GM18951 (cell line): Measurements from ENCODE around the gene GYG2.
"Not testable (repeated sequence)": the region's sequence is repeated elsewhere in the genome, so short reads cannot be mapped to it uniquely, and the experiment has no call there.

ENCODE experiments used
- POLR2A ChIP-seq: IDR thresholded peaks from 4 replicates; pipeline ENCODE4 v1.6.1; 2011; ENCODE audit warnings: mild to moderate bottlenecking; ENCODE audit not compliant: insufficient read length, insufficient read depth; ENCODE audit errors: extremely low read depth
- in situ Hi-C: fragments of 300-500 bp; cut with MboI; formaldehyde crosslinking; loops from one replicate; pipeline ENCODE4 v1.12.0; 2022; ENCODE audit warnings: low sequenced_read_pairs, mixed read lengths, inconsistent platforms; ENCODE audit not compliant: unreplicated experiment

Gene GYG2

DNA sequence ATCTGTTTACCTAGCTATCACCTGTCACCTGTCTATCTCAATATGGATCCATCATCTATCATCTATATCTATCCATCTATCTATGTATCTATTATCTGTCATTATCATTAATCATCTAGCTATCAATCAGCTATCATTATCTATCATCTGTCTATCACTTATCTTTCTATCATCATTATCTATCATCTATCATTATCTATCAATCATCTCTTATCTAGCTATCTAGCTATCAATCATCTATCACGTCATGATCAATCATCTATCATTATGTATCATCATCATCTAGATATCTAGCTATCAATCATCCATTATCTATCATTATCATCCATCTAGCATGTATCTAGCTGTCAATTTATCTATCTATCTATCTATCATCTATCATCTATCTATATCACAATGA is 92.5 kb downstream of the GYG2 start:
- TF ChIP-seq POLR2A: no peak
- in situ Hi-C loops: no loop called here

DNA sequence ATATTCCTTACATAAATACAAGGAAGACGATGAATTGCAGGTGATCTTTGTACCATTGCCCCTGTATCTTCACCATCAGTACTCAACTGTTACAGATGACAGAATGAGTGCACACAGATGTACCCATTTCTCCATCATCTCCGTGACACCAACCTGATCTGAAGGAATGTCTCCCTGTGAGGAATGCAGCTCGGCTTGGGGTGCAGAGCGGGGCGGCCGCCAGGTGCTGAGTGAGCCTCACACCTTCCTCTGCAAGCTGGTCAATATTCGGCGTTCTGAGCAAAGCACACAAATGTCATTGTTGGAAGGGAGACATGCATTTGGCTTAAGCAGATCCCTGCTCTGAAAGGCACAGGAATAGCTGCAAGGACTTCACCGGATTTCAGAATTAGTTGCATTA is 93.0 kb downstream of the GYG2 start:
- TF ChIP-seq POLR2A: no peak

DNA sequence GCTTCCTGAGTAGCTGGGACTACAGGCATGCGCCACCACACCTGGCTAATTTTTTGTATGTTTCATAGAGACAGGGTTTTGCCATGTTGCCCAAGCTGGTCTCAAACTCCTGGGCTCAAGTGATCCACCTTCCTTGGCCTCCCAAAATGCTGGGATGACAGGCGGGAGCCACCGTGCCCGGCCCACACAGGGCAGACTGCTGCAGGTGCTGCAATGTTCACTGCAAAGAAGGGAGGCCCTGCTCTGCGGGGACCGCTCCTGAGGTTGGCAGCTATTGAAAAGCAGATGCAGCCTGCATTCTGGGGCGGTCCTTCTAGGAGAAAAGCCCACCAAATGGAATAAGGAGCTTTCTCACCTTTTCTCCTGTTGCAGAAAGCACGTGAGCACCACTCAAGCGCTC is 95.4 kb downstream of the GYG2 start:
- in situ Hi-C loops: no loop called here
- no peak for TF ChIP-seq POLR2A

More for the DNA sequence above, 93.0 kb downstream of the GYG2 start:
- in situ Hi-C loops: no loop called here

DNA sequence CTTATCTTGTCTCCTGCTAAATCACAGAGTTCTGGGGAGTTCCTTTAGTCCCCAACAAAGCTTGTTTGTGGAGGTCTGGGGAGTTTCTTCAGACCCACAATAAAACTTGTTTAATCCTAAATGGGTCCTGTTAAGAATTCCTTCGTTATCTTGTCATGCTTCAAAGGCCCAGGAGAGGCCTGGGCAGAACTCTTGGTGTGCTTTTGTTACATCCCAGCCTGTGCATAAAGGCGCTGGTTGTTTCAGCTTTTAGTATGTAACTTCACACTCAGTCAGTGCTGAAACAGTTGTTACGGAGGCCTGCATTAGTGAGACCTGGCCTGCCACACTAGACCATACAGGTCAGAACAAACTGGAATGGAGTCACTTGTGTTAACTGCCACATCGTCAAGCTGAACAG is 97.5 kb downstream of the GYG2 start:
- in situ Hi-C loops: not testable (repeated sequence)

DNA sequence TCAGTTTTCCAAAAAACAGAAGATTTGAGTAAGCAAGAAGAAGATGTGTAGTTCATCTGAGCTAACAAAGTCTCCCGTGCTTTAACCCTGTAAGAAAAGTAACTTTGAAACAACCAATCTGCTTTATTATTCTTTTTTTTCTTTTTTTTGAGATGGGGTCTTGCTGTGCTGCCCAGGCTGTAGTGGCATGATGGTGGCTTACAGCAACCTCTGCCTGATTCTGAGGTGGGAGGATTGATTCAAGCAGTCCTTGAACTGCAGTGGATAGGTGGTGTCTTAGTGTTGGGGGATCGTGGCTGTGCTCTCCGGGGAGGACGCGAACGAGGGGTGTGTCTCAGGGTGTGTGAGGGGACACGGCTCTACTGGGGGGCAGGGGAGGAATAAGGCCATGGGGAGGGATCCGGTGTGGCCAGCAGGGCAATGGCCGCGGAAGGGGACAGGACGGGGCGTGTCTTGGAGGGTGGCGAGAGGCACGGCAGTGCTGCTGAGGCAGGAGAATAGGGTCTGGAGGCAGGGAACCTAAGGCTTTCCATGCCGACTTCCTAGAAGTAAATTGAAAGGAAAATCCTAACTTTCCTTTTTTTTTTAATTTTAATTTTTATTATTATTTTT is 98.0 kb downstream of the GYG2 start:
- no peak for TF ChIP-seq POLR2A
- in situ Hi-C loops: no loop called here

DNA sequence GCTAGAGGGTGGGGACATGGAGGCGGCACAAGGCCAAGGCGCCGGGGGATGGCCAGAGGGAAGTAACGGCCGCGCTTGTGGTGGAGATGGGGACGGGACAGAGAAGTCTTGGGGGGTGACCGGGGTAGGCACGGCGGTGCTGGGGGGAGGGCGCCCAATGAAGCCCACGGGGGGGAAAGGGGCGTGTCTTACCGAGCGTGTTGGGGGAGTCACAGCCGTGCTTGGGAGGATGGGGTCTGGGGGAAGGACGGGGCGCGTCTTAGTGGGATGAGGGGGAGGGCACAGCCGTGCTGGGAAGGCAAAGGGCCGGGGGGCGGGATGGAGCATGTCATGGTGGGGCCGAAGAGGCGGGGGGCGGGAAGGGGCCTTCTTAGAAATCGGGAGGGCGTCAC is 99.5 kb downstream of the GYG2 start:
- in situ Hi-C loops: no loop called here
- no peak for TF ChIP-seq POLR2A

DNA sequence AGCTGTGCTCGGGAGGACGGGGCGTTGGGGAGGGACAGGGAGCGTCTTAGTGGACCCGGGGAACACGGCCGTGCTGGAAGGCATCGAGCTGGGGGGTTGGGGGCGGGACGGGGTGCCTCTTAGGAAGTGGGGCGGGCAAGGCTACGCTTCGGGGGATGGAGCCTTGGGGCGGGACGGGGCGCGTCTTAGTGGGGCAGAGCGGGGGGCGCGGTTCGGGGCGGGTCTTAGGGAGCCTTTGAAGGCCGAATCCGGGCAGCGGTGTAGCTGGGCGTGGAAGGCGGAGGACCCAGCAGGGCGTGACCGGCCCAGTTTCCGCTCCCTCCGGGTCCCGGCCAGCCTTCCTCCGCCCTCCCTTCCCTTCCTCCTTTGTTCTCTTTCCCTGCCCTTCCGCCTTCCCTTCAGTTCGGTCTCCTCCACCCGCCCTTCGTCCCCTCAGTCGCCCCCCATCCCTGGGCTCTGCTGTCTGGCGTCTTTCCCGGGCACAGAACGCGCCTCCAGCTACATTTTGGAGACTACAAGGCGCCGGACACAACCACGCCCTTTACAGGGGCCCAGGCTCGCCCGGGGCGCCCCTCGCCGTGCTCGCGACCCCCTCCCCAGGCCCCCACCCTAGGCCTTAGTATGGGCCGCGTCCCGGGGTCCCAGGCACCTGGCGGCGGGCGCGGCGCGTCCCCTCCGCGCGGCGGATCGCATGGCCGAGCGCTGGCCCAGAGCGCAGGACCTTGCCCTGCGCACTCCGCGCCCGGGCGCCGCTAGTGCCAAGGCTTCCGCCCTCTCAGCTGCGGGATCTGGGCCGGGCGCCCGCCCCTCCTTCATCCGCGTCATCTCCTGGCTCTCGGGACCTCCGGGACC is 100.1 kb downstream of the GYG2 start, which contains the start of gene ARSD:
TSS of gene ARSD (minus strand) at position 757 of the 852 bp plus-strand sequence. CDS start at position 693, 64 bp downstream.
- in situ Hi-C loops: no loop called here
- TF ChIP-seq POLR2A: peak; percentile 65

DNA sequence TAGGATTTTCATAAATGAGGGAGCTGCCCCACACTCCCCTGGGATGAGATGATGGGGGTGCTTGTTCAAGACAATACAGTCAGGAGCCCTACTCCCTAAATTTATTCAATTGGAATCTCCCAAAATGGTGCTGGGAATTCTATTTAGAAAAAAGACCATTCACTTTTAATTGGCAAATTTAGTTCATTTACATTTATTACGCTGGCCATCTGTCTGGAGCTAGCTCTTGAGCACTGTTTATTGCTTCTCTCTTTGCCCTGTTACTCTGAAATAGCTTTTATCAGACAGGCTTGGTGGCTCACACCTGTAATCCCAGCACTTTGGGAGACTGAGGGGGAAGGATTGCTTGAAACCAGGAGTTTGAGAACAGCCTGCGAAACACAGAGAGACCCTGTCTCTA is 102.4 kb downstream of the GYG2 start:
- in situ Hi-C loops: no loop called here
- TF ChIP-seq POLR2A: no peak

DNA sequence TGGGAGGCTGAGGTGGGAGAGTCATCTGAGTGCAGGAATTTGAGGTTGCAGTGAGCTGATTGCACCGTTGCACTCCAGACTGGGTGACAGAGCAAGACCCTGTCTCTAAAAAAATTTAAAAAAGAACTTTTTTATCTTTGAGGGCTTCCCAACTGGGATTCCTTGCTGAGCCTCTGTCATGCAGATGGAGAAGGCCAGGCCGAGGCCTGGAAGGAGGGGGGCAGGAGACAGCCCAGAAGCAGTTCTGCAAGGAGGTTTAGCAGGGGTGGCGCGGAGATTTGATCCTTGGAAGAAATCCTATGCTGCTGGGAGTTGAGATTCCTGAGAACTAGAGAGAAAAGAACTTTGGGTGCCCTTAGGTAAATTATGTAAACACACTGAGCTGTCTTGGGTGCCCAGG is 102.9 kb downstream of the GYG2 start:
- no peak for TF ChIP-seq POLR2A
- in situ Hi-C loops: no loop called here
